Measurements from ENCODE around the gene DIAPH2. TPM values are rescaled to one million over a fixed set of nuclear protein-coding genes. Genes with fewer than 3 reads are reported as not detected.
"Not testable (repeated sequence)": the region's sequence is repeated elsewhere in the genome, so short reads cannot be mapped to it uniquely, and the experiment has no call there.

The DIAPH2 gene
- total RNA-seq, 4 donors from 2014 or later: 39.5 to 61.0 (median 56.5) TPM

DNA sequence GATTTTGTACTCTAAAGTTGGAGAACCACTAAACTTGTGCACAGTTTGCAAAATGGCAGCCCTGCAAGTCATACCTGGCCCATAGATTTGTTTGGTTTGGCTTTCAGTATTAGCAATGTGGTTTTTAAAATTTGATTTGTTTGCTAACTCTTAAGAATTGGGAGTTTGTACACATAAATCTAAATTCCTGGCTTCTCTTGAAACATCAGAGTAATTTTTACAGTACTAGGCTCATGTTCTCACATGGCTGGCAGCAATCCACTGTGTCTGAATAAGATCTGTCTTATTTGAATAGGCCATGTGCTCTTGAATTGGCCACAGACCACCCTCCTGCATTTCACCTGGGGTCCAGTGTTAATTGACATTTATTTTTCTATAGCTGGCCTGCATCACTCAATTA lies 21.3 kb downstream of the DIAPH2 start:
- no peaks in the 10 kb centered on the region for H3K36me3 ChIP-seq
- intact Hi-C loops (cut with DNase I; ENCODE audit: low total_unique reads) (no loop called here), in situ Hi-C loops (cut with MboI; ENCODE audit: low pct_ligation_motif_present in 1 of 4, low pct_unique_long_range_greater_than_20kb in 1 of 4, low sequenced_read_pairs in 3 of 4) (no loop called here)
- DNase-seq: no peak
- TF ChIP-seq, protein P1, sequence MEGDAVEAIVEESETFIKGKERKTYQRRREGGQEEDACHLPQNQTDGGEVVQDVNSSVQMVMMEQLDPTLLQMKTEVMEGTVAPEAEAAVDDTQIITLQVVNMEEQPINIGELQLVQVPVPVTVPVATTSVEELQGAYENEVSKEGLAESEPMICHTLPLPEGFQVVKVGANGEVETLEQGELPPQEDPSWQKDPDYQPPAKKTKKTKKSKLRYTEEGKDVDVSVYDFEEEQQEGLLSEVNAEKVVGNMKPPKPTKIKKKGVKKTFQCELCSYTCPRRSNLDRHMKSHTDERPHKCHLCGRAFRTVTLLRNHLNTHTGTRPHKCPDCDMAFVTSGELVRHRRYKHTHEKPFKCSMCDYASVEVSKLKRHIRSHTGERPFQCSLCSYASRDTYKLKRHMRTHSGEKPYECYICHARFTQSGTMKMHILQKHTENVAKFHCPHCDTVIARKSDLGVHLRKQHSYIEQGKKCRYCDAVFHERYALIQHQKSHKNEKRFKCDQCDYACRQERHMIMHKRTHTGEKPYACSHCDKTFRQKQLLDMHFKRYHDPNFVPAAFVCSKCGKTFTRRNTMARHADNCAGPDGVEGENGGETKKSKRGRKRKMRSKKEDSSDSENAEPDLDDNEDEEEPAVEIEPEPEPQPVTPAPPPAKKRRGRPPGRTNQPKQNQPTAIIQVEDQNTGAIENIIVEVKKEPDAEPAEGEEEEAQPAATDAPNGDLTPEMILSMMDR (IDR thresholded peaks at IDR 0.05): no peak
- TF ChIP-seq POLR2AphosphoS5 (IDR thresholded peaks at IDR 0.05) (no peak), POLR2A (IDR thresholded peaks at IDR 0.05) (no peak)
- H3K27me3 ChIP-seq: no peaks in the 10 kb centered on the region
- H3K27ac ChIP-seq: no peak overlapping the region
- no peaks in the 10 kb centered on the region for H3K9me3 ChIP-seq
- H3K4me3 ChIP-seq: no peak overlapping the region
- no peaks in the 10 kb centered on the region for H3K4me1 ChIP-seq

DNA sequence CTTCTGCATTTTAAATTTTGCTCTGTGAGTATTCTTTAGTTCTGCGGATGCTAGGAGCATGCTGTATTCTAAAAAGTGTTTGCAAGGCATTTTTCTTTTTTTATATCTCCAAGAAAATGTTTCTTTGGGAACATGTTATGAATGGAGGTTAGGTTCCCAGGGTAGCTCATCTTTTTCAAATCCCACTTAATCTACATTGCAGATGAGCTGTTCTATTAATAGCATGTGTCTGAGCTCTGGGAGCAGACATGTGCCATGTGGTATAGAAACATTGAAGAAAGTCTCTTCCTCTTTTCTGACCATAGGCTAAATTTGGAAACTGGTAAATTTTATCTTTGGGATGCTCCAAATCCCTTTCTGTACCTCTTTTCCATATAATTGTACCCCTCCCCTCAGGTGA lies 23.2 kb downstream of the DIAPH2 start:
- no peak for DNase-seq
- Histone ChIP-seq H3K4me3 (no peak overlapping the region), H3K36me3 (no peaks in the 10 kb centered on the region), H3K27me3 (no peaks in the 10 kb centered on the region), H3K9me3 (no peaks in the 10 kb centered on the region), H3K27ac (no peak overlapping the region), H3K4me1 (peaks cover 0 to 13% (median 2%) of the 10 kb centered on the region in 4 donors)
- in situ Hi-C loops (cut with MboI; ENCODE audit: low pct_ligation_motif_present in 1 of 4, low pct_unique_long_range_greater_than_20kb in 1 of 4, low sequenced_read_pairs in 3 of 4): no loop called here
- WGBS, 2 donors (ENCODE audit: low coverage in 1 of 2): 75 to 100% methylated on average over 1 of the region's 1 CpG
- TF ChIP-seq POLR2A (IDR thresholded peaks at IDR 0.05) (no peak), EP300 (IDR thresholded peaks at IDR 0.05; ENCODE audit: low read depth) (no peak), POLR2AphosphoS5 (IDR thresholded peaks at IDR 0.05) (no peak)
- TF ChIP-seq, protein P1 (IDR thresholded peaks at IDR 0.05): no peak
- intact Hi-C loops (cut with DNase I; ENCODE audit: low total_unique reads): no loop called here

DNA sequence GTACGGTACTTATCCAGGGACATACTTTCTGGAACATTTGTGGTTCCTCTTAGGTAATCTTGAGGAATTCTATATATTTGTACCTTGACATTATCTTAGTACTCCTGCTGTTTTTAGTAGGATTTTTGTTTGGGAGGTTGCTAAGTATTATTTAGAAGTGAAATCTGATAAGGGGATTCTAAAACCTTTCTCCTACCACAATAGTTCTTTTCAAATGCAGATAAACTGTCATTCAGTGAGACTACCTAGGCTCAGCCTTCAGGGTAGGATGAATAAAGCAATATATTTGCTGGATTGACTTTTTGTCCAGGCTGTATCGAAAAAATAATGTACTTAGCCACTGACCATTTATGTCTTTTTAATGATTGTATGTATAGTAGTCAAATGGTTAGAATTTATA lies 25.4 kb downstream of the DIAPH2 start:
- H3K36me3 ChIP-seq: no peaks in the 10 kb centered on the region
- in situ Hi-C loops (cut with MboI; ENCODE audit: low pct_ligation_motif_present in 1 of 4, low pct_unique_long_range_greater_than_20kb in 1 of 4, low sequenced_read_pairs in 3 of 4): no loop called here
- no peak for DNase-seq
- WGBS, 2 donors (ENCODE audit: low coverage in 1 of 2): 85 to 95% methylated on average over 2 of the region's 2 CpGs
- no peaks in the 10 kb centered on the region for H3K9me3 ChIP-seq
- intact Hi-C loops (cut with DNase I; ENCODE audit: low total_unique reads): no loop called here
- H3K4me3 ChIP-seq: no peak overlapping the region
- TF ChIP-seq, protein P1 (IDR thresholded peaks at IDR 0.05): no peak
- TF ChIP-seq POLR2A (IDR thresholded peaks at IDR 0.05) (no peak), EP300 (IDR thresholded peaks at IDR 0.05; ENCODE audit: low read depth) (no peak), POLR2AphosphoS5 (IDR thresholded peaks at IDR 0.05) (no peak)
- H3K27me3 ChIP-seq: no peaks in the 10 kb centered on the region
- no peak overlapping the region for H3K27ac ChIP-seq
- peaks cover 0 to 21% (median 6%) of the 10 kb centered on the region in 4 donors for H3K4me1 ChIP-seq

DNA sequence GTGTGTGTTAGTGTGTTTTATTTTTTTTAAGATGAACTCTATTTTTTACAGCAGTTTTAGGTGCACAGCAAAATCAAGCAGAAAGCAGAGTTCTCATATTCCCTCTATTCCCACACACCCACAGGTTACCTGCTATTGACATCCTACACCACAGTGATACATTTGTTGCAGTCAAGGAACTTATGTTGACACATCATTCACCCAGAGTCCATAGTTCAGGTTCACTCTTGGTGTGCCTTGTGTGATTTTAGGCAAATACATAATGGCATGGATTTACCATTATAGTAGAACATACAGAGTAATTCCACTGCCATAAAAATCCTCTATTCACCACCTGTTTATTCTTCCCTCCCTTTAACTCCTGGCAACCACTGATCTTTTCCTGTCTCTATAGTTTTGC lies 28.7 kb downstream of the DIAPH2 start:
- Histone ChIP-seq H3K4me1 (peaks cover 4 to 31% (median 7%) of the 10 kb centered on the region in 4 donors), H3K27ac (peak overlapping the region; percentile 26 to 66 (median 44)), H3K36me3 (no peaks in the 10 kb centered on the region), H3K9me3 (no peaks in the 10 kb centered on the region), H3K4me3 (no peak overlapping the region), H3K27me3 (no peaks in the 10 kb centered on the region)
- DNase-seq: peak; percentile 10
- intact Hi-C loops (cut with DNase I; ENCODE audit: low total_unique reads): no loop called here
- in situ Hi-C loops (cut with MboI; ENCODE audit: low pct_ligation_motif_present in 1 of 4, low pct_unique_long_range_greater_than_20kb in 1 of 4, low sequenced_read_pairs in 3 of 4): no loop called here
- TF ChIP-seq, protein P1 (IDR thresholded peaks at IDR 0.05): no peak
- TF ChIP-seq POLR2A (IDR thresholded peaks at IDR 0.05) (no peak), EP300 (IDR thresholded peaks at IDR 0.05; ENCODE audit: low read depth) (no peak), POLR2AphosphoS5 (IDR thresholded peaks at IDR 0.05) (peak in 2 of 3 donors; percentile 36 to 59)

DNA sequence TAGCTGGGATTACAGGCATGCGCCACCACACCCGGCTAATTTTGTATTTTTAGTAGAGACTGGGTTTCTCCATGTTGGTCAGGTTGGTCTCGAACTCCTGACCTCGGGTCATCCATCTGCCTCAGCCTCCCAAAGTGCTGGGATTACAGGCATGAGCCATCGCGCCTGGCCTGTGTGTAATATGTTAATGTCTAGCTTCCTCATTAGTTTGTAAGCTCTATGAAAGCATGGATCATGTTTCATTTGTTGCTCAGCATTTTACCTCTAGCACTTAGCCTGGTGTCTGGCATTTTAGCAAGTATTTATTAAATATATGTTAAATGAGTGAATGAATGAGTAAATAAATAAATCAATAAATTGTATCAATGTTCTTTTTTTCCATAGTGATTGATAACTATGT lies 29.8 kb downstream of the DIAPH2 start:
- peak overlapping the region; percentile 32 to 65 (median 58) for H3K27ac ChIP-seq
- intact Hi-C loops (cut with DNase I; ENCODE audit: low total_unique reads); in situ Hi-C loops (cut with MboI; ENCODE audit: low pct_ligation_motif_present in 1 of 4, low pct_unique_long_range_greater_than_20kb in 1 of 4, low sequenced_read_pairs in 3 of 4); DNase-seq; H3K36me3 ChIP-seq; H3K9me3 ChIP-seq; H3K4me3 ChIP-seq; H3K27me3 ChIP-seq: not testable (repeated sequence)
- WGBS, 2 donors (ENCODE audit: low coverage in 1 of 2): 76% methylated on average over 6 of the region's 6 CpGs; no CpG with 5 or more reads in 1 of the 2 donors
- H3K4me1 ChIP-seq: peaks cover 4 to 31% (median 7%) of the 10 kb centered on the region in 4 donors
